ENCODE measurements around the gene PXN. TPM values are rescaled to one million over a fixed set of nuclear protein-coding genes. Genes with fewer than 3 reads are reported as not detected.

Gene PXN
- total RNA-seq, 2 donors from 2014 or later: 133 to 142 TPM

DNA sequence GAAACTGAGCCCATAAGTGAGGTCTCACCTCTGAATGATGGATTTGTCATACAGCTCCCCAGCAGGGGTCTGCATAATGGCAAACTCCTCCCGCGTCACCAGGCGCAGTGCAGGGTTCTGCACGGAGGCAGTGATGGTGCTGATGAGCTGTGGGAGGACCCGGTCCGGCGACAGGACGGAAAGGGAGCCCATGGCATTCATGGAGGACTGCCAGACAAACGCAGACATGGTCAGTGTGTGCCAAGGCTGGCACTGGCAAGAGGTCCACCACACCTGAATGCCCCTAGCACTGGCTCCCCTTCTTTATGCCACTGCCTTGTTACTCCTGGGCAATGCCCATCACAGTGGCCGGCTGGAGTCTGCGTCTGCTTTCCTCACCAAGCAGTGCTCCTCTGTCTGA lies 103.7 kb downstream of the PXN start:
- Histone ChIP-seq H3K4me3 (no peak overlapping the region), H3K9ac (ENCODE audit: low read depth in 2 of 2, low read length in 2 of 2) (no peak overlapping the region), H3K36me3 (peaks cover 33% of the 10 kb centered on the region), H3K4me1 (no peaks in the 10 kb centered on the region), H3K9me3 (no peaks in the 10 kb centered on the region), H3K27ac (no peak overlapping the region), H3K27me3 (no peaks in the 10 kb centered on the region)
- TF ChIP-seq, protein P1, sequence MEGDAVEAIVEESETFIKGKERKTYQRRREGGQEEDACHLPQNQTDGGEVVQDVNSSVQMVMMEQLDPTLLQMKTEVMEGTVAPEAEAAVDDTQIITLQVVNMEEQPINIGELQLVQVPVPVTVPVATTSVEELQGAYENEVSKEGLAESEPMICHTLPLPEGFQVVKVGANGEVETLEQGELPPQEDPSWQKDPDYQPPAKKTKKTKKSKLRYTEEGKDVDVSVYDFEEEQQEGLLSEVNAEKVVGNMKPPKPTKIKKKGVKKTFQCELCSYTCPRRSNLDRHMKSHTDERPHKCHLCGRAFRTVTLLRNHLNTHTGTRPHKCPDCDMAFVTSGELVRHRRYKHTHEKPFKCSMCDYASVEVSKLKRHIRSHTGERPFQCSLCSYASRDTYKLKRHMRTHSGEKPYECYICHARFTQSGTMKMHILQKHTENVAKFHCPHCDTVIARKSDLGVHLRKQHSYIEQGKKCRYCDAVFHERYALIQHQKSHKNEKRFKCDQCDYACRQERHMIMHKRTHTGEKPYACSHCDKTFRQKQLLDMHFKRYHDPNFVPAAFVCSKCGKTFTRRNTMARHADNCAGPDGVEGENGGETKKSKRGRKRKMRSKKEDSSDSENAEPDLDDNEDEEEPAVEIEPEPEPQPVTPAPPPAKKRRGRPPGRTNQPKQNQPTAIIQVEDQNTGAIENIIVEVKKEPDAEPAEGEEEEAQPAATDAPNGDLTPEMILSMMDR (IDR thresholded peaks at IDR 0.05): no peak
- intact Hi-C loops (cut with DNase I): no loop called here
- DNase-seq: no peak

Other genes with a start within 250 kb of the PXN start
- 10 to 100 TPM; 46.4 to 61.9 TPM for gene RAB35, start 149.0 kb downstream of the PXN start, total RNA-seq
- gene GCN1, start 71.0 kb downstream of the PXN start, total RNA-seq: 100 to 1,000 TPM in 1 of 2 donors, 10 to 100 TPM in 1; 53.4 to 144 TPM
- gene RPLP0, start 64.6 kb downstream of the PXN start, total RNA-seq: 1,000 to 10,000 TPM; 1,834 to 2,096 TPM
- gene RNU4-2, start 26.2 kb upstream of the PXN start, total RNA-seq: 1,000 to 10,000 TPM; 2,653 to 6,886 TPM
- 1,000 to 10,000 TPM; 1,555 to 3,531 TPM for gene RNU4-1, start 27.5 kb upstream of the PXN start, total RNA-seq
- gene SIRT4, start 36.6 kb upstream of the PXN start, total RNA-seq: 1 to 10 TPM; 1.3 to 1.6 TPM
- 1 to 10 TPM in 1 of 2 donors, not detected in 1; 5.0 TPM for gene PLA2G1B, start 62.0 kb upstream of the PXN start, total RNA-seq
- gene MSI1, start 103.4 kb upstream of the PXN start, total RNA-seq: 10 to 100 TPM in 1 of 2 donors, 1 to 10 TPM in 1; 3.8 to 11.7 TPM
- gene COX6A1, start 172.4 kb upstream of the PXN start, total RNA-seq: 1,000 to 10,000 TPM in 1 of 2 donors, 100 to 1,000 TPM in 1; 887 to 1,081 TPM
- gene TRIAP1, start 180.7 kb upstream of the PXN start, total RNA-seq: 10 to 100 TPM; 20.4 to 27.8 TPM
- 10 to 100 TPM; 34.1 to 43.3 TPM for gene GATC, start 180.7 kb upstream of the PXN start, total RNA-seq
- 100 to 1,000 TPM; 169 to 216 TPM for gene SRSF9, start 204.0 kb upstream of the PXN start, total RNA-seq
- 100 to 1,000 TPM; 359 to 463 TPM for gene DYNLL1, start 230.4 kb upstream of the PXN start, total RNA-seq